ENCODE results near the gene CA9.

CA9 gene

DNA sequence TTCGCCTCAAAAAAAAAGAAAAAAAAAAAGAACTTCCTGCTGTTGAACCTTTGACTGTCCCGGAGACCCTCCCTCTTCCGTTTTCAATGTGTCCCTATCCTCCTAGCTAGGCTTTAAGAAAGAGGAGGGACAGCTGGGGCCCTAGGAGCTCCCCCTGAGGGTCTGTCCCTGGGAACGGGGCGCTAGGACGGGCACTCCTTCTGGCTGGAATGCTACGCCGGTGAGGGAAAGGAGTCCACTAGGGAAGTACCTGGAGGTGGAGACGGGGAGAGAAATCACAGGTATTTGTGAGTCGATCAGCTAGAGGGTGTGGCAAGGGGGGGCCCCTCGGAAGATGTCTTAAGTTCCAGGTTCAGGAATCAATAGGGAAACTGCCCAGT, 27.6 kb upstream of the CA9 start:
- CTCF ChIA-PET = interaction anchor here (1.0 to 7.2 kb wide), 20 partner anchors 12 to 180 kb away, joined by 3 to 138 read pairs (median 6); partner anchors contain the start of genes ARHGEF39, CCDC107, CD72 and CREB3
- POLR2A ChIA-PET = interaction anchor here (0.5 to 1.6 kb wide), 3 partner anchors 12 to 86 kb away, joined by 3 to 5 read pairs (median 5); partner anchors contain the start of genes CCDC107, CREB3, RMRP and TLN1
- DNase-seq (ENCODE audit: extremely low spot score) = peak; percentile 28

GRCh38 chr9:35646533-35647265, 27.0 kb upstream of the CA9 start:
- TF ChIP-seq CTCF (IDR thresholded peaks at IDR 0.05; ENCODE audit: control extremely low read depth, extremely low read depth, low read depth, missing control alignments) = peak; percentile 98
- ChIA-PET POLR2A (interaction anchor here (0.5 to 1.6 kb wide), 3 partner anchors 11 to 85 kb away, joined by 3 to 5 read pairs (median 5); partner anchors contain the start of genes CCDC107, CREB3, RMRP and TLN1), CTCF (interaction anchor here (0.7 to 7.2 kb wide), 30 partner anchors 8 to 567 kb away, joined by 3 to 138 read pairs (median 4); partner anchors contain the start of genes ARHGEF39, CCDC107, CD72 and CREB3)
- DNase-seq (ENCODE audit: extremely low spot score) = peak; percentile 94

More for the DNA sequence above, 27.6 kb upstream of the CA9 start:
- TF ChIP-seq CTCF (IDR thresholded peaks at IDR 0.05; ENCODE audit: control extremely low read depth, extremely low read depth, low read depth, missing control alignments) = no peak

DNA sequence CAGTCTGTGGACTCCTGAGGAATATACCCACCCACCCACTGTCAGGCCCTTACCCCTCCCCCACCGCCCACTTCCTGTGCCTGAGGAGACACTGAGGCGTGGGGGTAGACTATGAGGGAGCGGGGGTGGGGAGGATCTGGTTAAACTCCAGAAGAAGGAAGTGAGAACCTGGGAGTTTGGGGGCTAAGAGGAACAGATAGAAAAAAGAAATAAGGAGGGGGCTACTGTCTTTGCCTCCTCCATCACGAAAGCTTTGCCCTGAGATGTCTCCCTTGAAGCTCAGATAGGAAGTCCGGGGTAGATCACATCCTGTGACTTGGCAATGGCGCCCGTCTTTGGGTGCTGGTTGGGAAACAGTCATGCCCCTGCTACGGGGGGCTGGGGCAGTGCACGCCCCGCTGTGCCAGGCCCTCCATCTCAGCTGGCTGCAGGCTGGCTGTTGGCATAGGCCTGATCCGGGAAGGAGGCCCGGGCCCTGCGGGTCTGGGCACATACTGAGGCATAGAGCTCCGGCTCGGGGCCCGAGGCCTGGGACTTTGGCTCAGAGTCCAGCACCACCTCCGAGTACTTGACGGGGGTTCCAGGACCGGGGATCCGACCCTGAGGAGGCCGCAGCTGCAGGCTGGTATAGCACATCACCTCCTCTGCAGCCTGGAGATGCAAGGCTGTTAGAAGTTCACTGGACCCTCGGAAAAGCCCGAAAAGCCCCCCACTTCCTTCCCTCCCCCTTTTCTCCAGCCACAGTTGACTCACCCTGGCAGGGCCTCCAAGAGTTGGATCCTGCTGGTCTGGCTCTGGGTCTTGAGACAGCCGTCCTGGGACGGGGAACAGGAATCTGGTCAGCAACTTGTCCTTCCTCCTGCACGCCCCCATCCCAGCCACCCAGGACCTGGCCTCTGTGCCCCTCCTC, 24.0 kb upstream of the CA9 start:
- ChIA-PET POLR2A (interaction anchor here (1.0 to 1.5 kb wide), 3 partner anchors 38 to 83 kb away, joined by 3 to 4 read pairs (median 3); partner anchors contain the start of genes CREB3 and TLN1), CTCF (interaction anchor here (1.2 to 7.2 kb wide), 8 partner anchors 10 to 176 kb away, joined by 3 to 138 read pairs (median 4); partner anchors contain the start of genes ARHGEF39, CCDC107, CD72 and CREB3)

DNA sequence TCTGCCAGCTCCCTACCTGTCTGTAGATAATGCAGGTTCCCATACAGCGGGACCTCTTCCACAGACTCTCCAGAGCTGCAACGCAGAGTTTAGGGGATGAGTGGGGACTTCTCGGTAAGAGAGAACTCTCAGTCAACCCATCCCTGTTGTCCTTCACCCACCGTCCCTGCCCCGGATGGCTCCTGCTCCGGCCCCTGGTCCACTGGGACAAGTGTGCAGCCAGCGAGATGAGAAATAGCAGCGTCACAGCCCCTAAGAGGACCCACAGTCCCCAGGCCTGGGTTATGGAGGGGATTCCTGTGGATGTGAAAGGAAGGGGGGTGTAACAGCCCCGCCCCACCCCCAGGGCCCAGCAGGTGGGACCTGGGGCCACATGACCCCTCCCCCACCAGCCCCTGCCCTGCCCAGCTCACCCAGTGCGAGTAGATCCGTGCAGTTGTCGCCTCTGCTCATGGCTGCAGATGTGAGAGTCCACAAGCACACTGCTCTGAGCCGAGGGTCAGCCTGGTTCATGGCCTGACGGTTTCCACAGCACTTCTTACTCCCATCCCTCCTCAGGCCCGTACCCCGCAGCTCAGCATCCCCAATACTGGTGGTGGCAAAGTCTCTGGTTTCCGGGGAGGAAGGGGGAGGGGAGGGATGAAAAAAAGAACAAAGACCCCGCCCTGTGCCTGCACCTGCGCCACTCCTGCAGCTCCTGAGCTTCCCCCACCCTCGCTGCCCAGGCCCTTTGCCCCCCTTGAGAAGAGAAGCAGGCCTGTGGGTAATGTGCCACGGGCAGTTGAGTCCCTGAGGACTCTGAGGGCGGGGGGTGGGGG, 23.2 kb upstream of the CA9 start, which contains the start of gene SIT1:
TSS of gene SIT1 (minus strand) at position 591 of the 818 bp plus-strand sequence. CDS start at position 513, 78 bp downstream.
- CTCF ChIA-PET = interaction anchor here (1.5 to 7.2 kb wide), 3 partner anchors 35 to 79 kb away, joined by 4 to 97 read pairs (median 13); partner anchors contain the start of gene CD72
- TF ChIP-seq CTCF (IDR thresholded peaks at IDR 0.05; ENCODE audit: control extremely low read depth, extremely low read depth, low read depth, missing control alignments) = no peak
- POLR2A ChIA-PET = interaction anchor here (1.2 to 1.5 kb wide), 2 partner anchors 39 to 82 kb away, joined by 3 to 4 read pairs; partner anchors contain the start of genes CREB3 and TLN1
- DNase-seq (ENCODE audit: extremely low spot score) = peak; percentile 69

More for the DNA sequence above, 24.0 kb upstream of the CA9 start:
- TF ChIP-seq CTCF (IDR thresholded peaks at IDR 0.05; ENCODE audit: control extremely low read depth, extremely low read depth, low read depth, missing control alignments) = no peak
- peak; percentile 50 for DNase-seq (ENCODE audit: extremely low spot score)

GRCh38 chr9:35651956-35652828, 21.5 kb upstream of the CA9 start:
- TF ChIP-seq CTCF (IDR thresholded peaks at IDR 0.05; ENCODE audit: control extremely low read depth, extremely low read depth, low read depth, missing control alignments) = no peak
- DNase-seq (ENCODE audit: extremely low spot score) = no peak
- POLR2A ChIA-PET = no interaction called here
- CTCF ChIA-PET = interaction anchor here (1.7 kb wide), 1 partner anchor 173 kb away, joined by 5 read pairs; no protein-coding TSS in a partner anchor

Data from GM10248 (cell line).